Neuronal stem cell (in vitro differentiated cells): ENCODE results near the gene CHM.

Source experiments
- DNase-seq: peaks from one replicate; pipeline ENCODE4 v3.0.0-alpha.2; 2013; ENCODE audit warnings: low spot score
- H2AFZ ChIP-seq: one replicate; pipeline ENCODE4 v1.6.1; 2013; ENCODE audit warnings: mild to moderate bottlenecking, low read length, inconsistent platforms
- H2AK5ac ChIP-seq: 2 replicates; pipeline ENCODE4 v1.6.1; 2013; ENCODE audit warnings: low read depth, mild to moderate bottlenecking, inconsistent platforms, low read length, moderate library complexity, mixed read lengths
- H2BK120ac ChIP-seq: 2 replicates; pipeline ENCODE4 v1.6.1; 2013; ENCODE audit warnings: low read depth, mild to moderate bottlenecking, inconsistent platforms, low read length, moderate library complexity, mixed read lengths
- H2BK12ac ChIP-seq: one replicate; pipeline ENCODE4 v1.6.1; 2013; ENCODE audit warnings: low read length, inconsistent platforms
- H2BK15ac ChIP-seq: 2 replicates; pipeline ENCODE4 v1.6.1; 2013; ENCODE audit warnings: mild to moderate bottlenecking, low read length, inconsistent platforms, mixed read lengths
- H2BK5ac ChIP-seq: one replicate; pipeline ENCODE4 v1.6.1; 2013; ENCODE audit warnings: inconsistent platforms, mild to moderate bottlenecking, low read length, moderate library complexity
- H3K14ac ChIP-seq: one replicate; pipeline ENCODE4 v1.6.1; 2013; ENCODE audit warnings: low read length, inconsistent platforms
- H3K18ac ChIP-seq: 2 replicates; pipeline ENCODE4 v1.6.1; 2013; ENCODE audit warnings: low read length, inconsistent platforms
- H3K23ac ChIP-seq: 2 replicates; pipeline ENCODE4 v1.6.1; 2013; ENCODE audit warnings: low read depth, mild to moderate bottlenecking, mixed read lengths, low read length, inconsistent platforms; ENCODE audit not compliant: poor library complexity
- H3K27ac ChIP-seq: replicated peaks from 3 replicates; pipeline ENCODE4 v1.5.1; 2013; ENCODE audit warnings: low read length, inconsistent platforms
- H3K27me3 ChIP-seq, 3 experiments: 2 replicates each; pipeline ENCODE4 v1.6.1; 2013; ENCODE audit warnings: low read length in 3 of 3, mild to moderate bottlenecking in 2 of 3, inconsistent platforms in 1 of 3, low read depth in 1 of 3, mixed read lengths in 1 of 3, moderate library complexity in 1 of 3; ENCODE audit not compliant: control insufficient read depth in 3 of 3, insufficient read depth in 3 of 3
- H3K36me3 ChIP-seq, 2 donors: replicated peaks in 1 of 2; 2 replicates each; pipeline ENCODE4 v1.6.1; 2013; ENCODE audit warnings: low read length in 2 of 2; ENCODE audit not compliant: control insufficient read depth in 2 of 2, insufficient read depth in 2 of 2
- H3K4ac ChIP-seq: 2 replicates; pipeline ENCODE4 v1.6.1; 2013; ENCODE audit warnings: inconsistent platforms, mild to moderate bottlenecking, low read length, moderate library complexity
- H3K4me1 ChIP-seq, 2 donors: 1 replicate in 1 of 2; 2 replicates in 1 of 2; pipeline ENCODE4 v1.6.1; 2013; ENCODE audit warnings: low read length in 2 of 2, low read depth in 1 of 2; ENCODE audit not compliant: control insufficient read depth in 2 of 2, insufficient read depth in 1 of 2
- H3K4me2 ChIP-seq: one replicate; pipeline ENCODE4 v1.6.1; 2013; ENCODE audit warnings: mild to moderate bottlenecking, low read length, inconsistent platforms; ENCODE audit not compliant: insufficient read depth, poor library complexity, severe bottlenecking
- H3K4me3 ChIP-seq, 2 donors: 2 replicates each; pipeline ENCODE4 v1.5.1; 2013; ENCODE audit warnings: low read length in 2 of 2, mild to moderate bottlenecking in 2 of 2, inconsistent platforms in 1 of 2, moderate library complexity in 1 of 2
- H3K79me1 ChIP-seq: one replicate; pipeline ENCODE4 v1.6.1; 2013; ENCODE audit warnings: low read depth, mild to moderate bottlenecking, inconsistent platforms, low read length, moderate library complexity
- H3K9ac ChIP-seq: one replicate; pipeline ENCODE4 v1.6.1; 2013; ENCODE audit warnings: mild to moderate bottlenecking, low read depth, low read length, inconsistent platforms; ENCODE audit not compliant: poor library complexity
- H3K9me3 ChIP-seq, 2 donors: replicated peaks in 1 of 2; 2 replicates each; pipeline versions ENCODE3 to v1.6.1; 2013; ENCODE audit warnings: low read length in 2 of 2, mild to moderate bottlenecking in 2 of 2, inconsistent platforms in 1 of 2, low read depth in 1 of 2, mixed read lengths in 1 of 2, moderate library complexity in 1 of 2; ENCODE audit not compliant: control insufficient read depth in 2 of 2, insufficient read depth in 1 of 2
- H4K8ac ChIP-seq: one replicate; pipeline ENCODE4 v1.6.1; 2013; ENCODE audit warnings: low read depth, mild to moderate bottlenecking, inconsistent platforms, low read length, moderate library complexity
- H4K91ac ChIP-seq: one replicate; pipeline ENCODE4 v1.6.1; 2013; ENCODE audit warnings: low read length, low read depth, mild to moderate bottlenecking, inconsistent platforms; ENCODE audit not compliant: poor library complexity
- WGBS, 2 donors: extraction: QIAGEN DNeasy Blood & Tissue Kit; methylation state at CpG; one replicate each; pipeline ENCODE4 v1.1.7; 2013; ENCODE audit warnings: missing lambda C conversion rate in 2 of 2, mixed read lengths in 1 of 2; ENCODE audit not compliant: insufficient read length in 2 of 2, insufficient replicate concordance in 1 of 2; ENCODE audit errors: extremely low coverage in 2 of 2; 5-methylcytosine and 5-hydroxymethylcytosine counted together

The CHM gene

GRCh38 chrX:85907316-85907715 lies 140.0 kb downstream of the CHM start:
- no CpG with 5 or more reads among the region's 3 CpGs for WGBS, 2 donors
- Histone ChIP-seq H2BK15ac (no peak overlapping the region), H2AK5ac (no peak overlapping the region), H2BK120ac (no peak overlapping the region), H3K4me3 (no peak overlapping the region), H2BK5ac (no peak overlapping the region), H3K9me3 (no peaks in the 10 kb centered on the region), H3K4ac (no peak overlapping the region), H4K8ac (no peak overlapping the region), H3K27ac (no peak overlapping the region), H3K4me2 (no peak overlapping the region), H3K23ac (no peak overlapping the region), H4K91ac (no peak overlapping the region), H3K36me3 (no peaks in the 10 kb centered on the region), H3K9ac (no peak overlapping the region), H3K27me3 (no peaks in the 10 kb centered on the region), H2BK12ac (no peak overlapping the region), H3K18ac (no peak overlapping the region), H3K14ac (no peak overlapping the region), H3K79me1 (no peaks in the 10 kb centered on the region), H3K4me1 (no peaks in the 10 kb centered on the region), H2AFZ (no peak overlapping the region)
- no peak for DNase-seq

DNA sequence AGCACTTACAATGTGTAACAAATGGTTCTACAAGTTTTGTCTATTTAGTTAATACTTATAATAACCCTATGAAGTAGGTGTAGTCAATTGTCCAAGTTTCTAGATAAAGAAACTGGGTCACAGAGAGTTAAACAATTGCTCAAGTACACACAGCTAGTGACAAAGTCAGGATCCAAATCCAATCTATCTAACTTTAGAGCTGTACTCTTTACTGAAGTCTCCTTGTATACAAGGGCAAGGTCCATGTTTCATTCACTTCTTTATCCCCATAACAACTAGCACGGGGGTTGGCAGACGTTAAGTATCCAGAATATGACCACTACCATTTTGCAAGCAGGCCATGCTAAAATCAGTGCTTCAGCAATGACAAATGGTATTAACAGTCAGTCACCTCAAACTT lies 141.0 kb downstream of the CHM start:
- DNase-seq = no peak
- Histone ChIP-seq H2AK5ac (no peak overlapping the region), H3K4me2 (no peak overlapping the region), H2BK12ac (no peak overlapping the region), H3K18ac (no peak overlapping the region), H3K27ac (no peak overlapping the region), H3K14ac (no peak overlapping the region), H2BK120ac (no peak overlapping the region), H2BK15ac (no peak overlapping the region), H3K36me3 (no peaks in the 10 kb centered on the region), H3K4ac (no peak overlapping the region), H3K9ac (no peak overlapping the region), H3K9me3 (no peaks in the 10 kb centered on the region), H3K4me1 (no peaks in the 10 kb centered on the region), H3K79me1 (no peaks in the 10 kb centered on the region), H2BK5ac (no peak overlapping the region), H3K27me3 (no peaks in the 10 kb centered on the region), H3K4me3 (no peak overlapping the region), H4K8ac (no peak overlapping the region), H4K91ac (no peak overlapping the region), H2AFZ (no peak overlapping the region), H3K23ac (no peak overlapping the region)
- WGBS, 2 donors = no CpG with 5 or more reads among the region's 2 CpGs

- Histone ChIP-seq H3K23ac (no peak overlapping the region), H2AFZ (no peak overlapping the region), H3K4ac (no peak overlapping the region), H2BK15ac (no peak overlapping the region), H3K36me3 (no peaks in the 10 kb centered on the region), H2BK12ac (no peak overlapping the region), H3K27ac (no peak overlapping the region), H3K14ac (no peak overlapping the region), H3K27me3 (no peaks in the 10 kb centered on the region), H3K4me2 (no peak overlapping the region), H3K79me1 (no peaks in the 10 kb centered on the region), H2BK120ac (no peak overlapping the region), H3K4me3 (no peak overlapping the region), H3K9ac (no peak overlapping the region), H2AK5ac (no peak overlapping the region), H3K4me1 (no peaks in the 10 kb centered on the region), H4K91ac (no peak overlapping the region), H3K9me3 (no peaks in the 10 kb centered on the region), H3K18ac (no peak overlapping the region), H4K8ac (no peak overlapping the region), H2BK5ac (no peak overlapping the region)
- DNase-seq = no peak
- no CpG with 5 or more reads among the region's 3 CpGs for WGBS, 2 donors
These were observed 141.5 kb downstream of the CHM start for GRCh38 chrX:85905851-85906250.

GRCh38 chrX:85903692-85904471 lies 143.5 kb downstream of the CHM start:
- H3K9me3 ChIP-seq = no peaks in the 10 kb centered on the region
- no peak overlapping the region for H2BK120ac ChIP-seq
- H3K4ac ChIP-seq = no peak overlapping the region
- no peaks in the 10 kb centered on the region for H3K4me1 ChIP-seq
- no peak for DNase-seq
- no peaks in the 10 kb centered on the region for H3K36me3 ChIP-seq
- H3K79me1 ChIP-seq = no peaks in the 10 kb centered on the region
- no peak overlapping the region for H4K91ac ChIP-seq
- no peak overlapping the region for H2BK12ac ChIP-seq
- H3K9ac ChIP-seq = no peak overlapping the region
- no peak overlapping the region for H3K14ac ChIP-seq
- H3K4me2 ChIP-seq = no peak overlapping the region
- H3K23ac ChIP-seq = no peak overlapping the region
- H2AFZ ChIP-seq = no peak overlapping the region
- no CpG with 5 or more reads among the region's 5 CpGs for WGBS, 2 donors
- no peak overlapping the region for H4K8ac ChIP-seq
- no peak overlapping the region for H2BK5ac ChIP-seq
- H2BK15ac ChIP-seq = no peak overlapping the region
- H3K27ac ChIP-seq = no peak overlapping the region
- H2AK5ac ChIP-seq = no peak overlapping the region
- no peak overlapping the region for H3K4me3 ChIP-seq
- H3K18ac ChIP-seq = no peak overlapping the region
- H3K27me3 ChIP-seq = no peaks in the 10 kb centered on the region
